GM18861 (cell line): ENCODE measurements around the gene CACNA2D3.

ENCODE experiments used
- ATAC-seq: cut with Tn5 transposase; IDR thresholded peaks from one replicate; pipeline ENCODE4 v1.9.1; 2021; ENCODE audit not compliant: unreplicated experiment

The CACNA2D3 gene

DNA sequence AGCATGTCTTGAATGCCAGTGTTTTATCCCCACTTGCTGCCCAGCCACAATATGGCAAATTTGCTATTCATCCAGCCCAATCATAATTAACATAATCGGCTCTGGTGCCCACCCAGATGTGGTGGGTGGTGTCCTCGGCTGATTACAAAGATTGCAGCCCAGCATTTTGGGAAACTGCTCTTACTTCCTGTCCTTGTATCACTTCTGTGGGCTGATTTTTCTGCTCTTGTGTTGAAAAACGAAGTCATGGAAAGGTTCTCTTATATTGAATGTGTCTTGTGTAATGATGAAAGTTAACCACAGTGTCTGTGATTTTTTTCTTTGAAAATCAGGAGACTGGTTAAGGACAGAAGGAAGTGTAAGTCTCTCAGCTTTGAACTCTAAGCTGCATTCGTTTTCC is 141.7 kb downstream of the CACNA2D3 start:
- no peak for ATAC-seq

DNA sequence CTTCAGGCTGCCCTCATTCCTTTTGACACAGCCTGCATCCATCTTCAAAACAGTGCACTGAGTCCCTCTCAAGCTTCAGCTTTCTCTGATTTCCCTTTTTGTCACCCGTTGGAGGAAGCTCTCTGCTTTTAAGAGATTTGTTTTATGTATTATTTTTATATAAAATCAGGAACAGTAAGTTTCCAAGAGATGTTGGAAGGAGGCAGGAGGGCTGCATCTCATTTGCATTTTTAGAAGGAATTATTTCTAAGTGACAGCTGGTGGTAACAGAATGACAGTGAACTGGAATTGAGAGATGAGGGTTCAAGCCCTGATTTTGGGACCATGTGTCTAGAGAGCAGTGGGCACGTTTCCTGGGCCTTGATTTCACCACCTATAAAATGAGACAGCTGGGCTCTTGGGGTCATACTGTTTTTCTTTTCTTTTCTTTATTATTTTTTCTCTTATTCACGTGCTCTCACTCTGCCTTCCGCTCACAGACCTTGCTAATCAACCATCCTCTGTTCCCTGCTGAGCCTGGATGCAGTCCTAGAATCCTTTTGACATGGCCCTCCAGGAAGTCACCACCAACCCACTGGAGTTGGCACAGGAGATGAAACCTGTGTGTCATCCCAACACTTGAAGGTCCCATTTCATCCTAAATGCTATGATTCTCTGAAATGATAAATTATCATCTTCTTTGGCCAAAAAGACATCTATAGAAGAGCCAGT is 148.6 kb downstream of the CACNA2D3 start:
- ATAC-seq: no peak

DNA sequence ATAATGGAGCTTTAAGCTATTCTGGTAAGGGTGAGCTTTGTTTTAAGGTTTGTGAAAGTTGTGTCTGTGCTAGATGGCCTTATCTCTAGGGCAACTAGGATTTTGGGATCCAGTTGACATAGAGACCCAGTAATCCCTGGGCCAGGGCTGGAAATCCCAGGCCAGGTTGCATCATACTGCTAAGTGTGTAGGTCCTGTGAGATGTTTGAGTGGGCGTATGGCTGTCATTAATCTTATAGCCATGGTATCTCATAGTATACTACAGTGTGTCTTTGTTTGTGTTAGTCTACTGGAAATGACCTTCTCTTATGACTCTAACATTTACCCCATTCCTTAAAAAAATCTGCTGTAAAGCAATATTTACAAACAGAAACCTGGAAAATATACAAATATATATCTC is 151.4 kb downstream of the CACNA2D3 start:
- no peak for ATAC-seq

DNA sequence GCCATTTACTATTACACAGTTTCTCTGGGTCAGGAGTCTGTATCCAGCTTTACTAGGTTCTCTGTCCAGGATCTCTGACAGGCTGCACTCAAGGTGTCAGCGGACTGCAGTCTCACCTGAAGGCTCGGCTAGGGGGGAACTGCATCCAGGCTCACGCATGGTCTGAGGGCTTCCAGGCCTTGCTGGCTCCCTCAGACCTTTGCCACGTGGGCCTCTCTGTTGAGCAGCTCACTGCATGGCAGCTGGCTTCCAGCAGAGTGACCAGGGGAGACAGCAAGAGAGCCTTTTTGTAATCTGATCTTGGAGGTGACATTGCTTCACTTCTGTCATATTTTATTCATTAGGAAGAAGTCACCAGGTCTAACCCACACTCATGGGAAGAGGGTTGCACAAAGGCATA is 152.3 kb downstream of the CACNA2D3 start:
- ATAC-seq: no peak

DNA sequence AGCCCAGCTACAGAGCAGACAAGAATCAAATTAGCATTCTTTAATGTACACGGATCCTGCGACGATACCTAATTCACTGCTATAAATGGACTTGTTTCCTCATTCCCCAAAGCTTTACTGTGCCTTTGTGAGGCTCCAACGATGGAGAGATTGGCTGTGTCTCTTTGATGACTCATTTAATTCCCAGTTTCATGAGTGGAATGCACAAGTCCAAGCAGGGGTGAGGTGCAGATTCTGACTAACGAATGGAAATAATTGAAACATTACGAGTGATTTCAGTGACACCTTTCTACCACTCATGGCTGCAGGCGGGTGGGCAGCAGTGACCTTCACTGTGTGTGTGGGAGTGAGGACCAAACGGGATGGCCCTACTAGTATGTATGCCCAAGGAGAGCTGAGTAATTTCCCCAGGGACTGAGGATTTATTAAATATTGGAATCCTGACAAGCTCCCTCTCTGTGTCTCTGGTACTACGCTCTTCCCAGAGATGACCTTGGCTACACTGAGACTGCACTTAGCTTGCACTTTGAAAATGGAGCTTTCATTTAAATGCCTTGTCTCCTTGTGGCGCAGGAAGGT is 156.7 kb downstream of the CACNA2D3 start:
- no peak for ATAC-seq

DNA sequence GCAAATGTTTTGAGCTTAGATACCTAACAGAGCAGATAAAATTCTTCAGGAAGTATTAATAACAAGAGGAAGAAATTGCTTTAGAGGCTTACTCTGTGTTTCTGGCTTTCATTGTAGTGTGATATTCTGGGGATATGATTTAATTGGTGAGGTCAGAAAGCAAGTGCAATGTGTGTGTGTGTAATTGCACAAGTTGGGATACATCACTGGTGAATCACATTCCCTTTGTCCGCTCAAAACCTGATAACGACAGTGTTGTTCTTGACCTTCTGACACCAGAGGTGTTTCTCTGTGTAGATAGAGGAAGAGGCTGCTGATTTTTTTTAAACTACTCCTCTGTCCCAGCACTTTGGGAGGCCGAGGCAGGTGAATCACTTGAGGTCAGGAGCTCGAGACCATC is 161.1 kb downstream of the CACNA2D3 start:
- no peak for ATAC-seq

DNA sequence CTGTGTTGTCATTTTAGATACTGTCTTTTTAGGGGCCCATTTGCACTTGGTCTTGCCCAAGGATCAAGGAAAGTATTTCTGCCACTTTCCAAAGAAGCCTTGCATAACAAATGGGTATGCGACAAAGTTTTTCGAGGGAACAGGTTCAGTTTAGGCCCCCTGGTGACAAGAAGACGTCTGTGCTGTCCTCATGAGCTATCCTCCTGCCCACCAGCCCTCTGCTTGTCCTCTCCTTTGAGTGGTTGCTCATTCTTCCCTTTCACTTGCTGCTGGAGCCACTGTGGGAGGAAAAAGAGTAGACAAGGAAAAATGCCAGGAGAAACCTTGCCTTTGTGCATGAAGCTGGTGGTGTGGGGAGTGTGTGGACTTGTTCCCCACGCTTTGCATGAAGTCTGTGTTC is 171.9 kb downstream of the CACNA2D3 start:
- no peak for ATAC-seq

DNA sequence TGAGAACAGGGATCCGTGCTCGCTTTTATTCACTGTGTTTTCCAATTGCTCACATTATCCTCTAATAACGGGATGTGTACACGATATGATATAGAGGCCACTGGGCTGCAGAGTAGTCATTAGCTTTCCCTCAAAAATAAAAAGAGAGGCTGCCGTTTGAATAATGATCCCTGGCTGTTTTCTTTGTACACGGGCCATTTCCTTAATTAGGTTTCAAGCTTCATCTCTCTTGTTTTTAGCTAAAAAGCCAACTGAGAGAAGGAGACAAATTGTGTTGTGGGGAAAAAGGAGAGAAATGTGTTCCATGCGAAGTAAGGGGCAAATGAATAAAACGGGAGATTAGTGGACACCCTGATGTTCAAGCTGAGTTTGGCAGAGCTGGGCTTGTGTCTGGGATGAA is 174.2 kb downstream of the CACNA2D3 start:
- ATAC-seq: no peak

DNA sequence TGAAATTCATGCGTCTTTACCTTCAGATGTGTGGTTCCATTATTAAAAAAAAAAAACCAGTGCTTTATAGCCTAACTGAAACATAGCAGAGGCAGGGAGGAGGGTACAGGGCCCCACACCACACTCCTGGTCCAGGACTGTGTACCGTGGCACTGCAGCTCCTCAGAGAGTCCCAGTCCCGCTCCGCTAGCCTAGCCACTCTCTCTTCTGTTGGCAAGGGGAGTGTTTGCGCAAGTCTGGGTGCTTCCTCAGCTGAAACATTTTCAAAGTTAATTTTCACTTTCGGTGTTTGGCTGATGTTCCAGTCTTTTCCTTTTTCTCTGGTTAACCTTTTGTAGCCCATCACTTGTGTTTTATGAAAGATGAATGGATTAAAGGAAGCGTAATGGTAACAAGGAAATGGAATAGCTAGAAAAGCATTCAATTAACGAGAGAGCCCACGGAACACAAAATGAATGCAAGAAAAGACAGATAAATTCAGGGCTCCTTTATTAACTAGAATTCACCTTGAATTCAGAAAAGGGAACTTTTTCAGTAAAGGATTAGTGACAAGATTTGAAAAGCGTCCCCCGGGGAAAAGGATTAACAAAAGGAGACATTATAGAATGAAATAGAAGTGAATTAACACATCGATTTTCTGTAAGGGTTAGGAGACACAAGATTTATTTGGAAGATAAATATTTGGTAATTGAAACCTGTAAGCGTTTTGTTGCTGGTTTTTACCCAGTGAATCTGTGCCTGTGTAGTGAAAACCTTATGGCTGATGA is 177.0 kb downstream of the CACNA2D3 start:
- no peak for ATAC-seq

DNA sequence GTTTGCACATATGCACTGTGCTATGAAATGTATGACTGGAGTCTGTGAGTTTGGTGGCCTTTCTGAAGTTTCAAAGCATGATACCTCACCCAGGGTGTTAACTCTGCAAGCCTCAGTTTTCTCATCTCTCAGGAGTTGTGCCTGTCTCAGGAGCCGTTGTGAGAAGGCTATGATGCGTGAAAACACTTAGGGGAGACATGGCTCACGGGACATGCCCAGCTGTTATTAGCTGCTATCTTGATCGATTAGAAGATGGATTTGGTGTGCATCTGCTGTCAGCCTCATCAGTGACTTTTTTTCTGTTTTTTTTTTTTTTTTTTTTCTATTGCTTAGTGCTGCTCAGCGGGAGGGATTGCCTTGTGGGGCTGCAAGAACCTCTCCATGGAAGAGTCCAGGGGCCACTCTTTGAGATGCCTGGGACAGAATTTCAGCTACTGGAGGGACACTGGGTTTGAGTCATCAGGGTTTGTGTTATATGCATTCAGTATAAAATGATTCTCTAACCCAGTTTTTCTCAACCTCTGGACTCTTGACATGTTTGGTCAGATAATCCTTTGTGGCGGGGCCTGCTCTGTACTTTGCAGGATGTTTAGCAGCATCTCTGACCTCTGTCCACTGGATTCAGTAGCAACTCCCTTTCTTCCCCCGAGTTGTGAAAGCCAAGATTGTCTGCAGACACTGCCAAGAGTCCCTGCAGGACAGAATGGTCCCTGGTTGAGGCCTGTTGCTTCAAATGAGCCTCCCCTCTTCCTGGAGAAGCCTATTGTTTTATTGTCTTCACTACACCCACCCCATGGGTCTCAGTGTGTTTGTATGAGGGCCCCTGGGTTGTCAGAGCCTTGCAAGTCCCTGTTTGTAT is 181.4 kb downstream of the CACNA2D3 start:
- ATAC-seq: no peak

DNA sequence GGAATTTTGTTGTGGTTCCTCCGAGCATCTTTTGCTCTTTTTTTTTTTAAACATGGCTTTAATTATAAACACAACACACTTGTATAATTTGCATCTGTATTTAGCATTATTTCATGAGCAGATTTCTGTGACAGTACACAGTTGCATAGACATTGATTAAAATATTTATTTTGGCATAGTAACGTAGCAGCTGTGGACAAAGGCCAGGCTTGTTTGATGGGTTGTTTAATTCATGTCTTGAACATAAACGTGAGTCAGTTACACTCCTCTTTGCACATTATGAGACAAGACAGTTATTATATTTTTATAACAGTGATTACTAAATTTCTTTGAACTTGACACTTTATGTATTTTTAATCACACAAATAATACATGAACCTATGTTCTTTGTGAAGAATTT is 182.5 kb downstream of the CACNA2D3 start:
- ATAC-seq: no peak

DNA sequence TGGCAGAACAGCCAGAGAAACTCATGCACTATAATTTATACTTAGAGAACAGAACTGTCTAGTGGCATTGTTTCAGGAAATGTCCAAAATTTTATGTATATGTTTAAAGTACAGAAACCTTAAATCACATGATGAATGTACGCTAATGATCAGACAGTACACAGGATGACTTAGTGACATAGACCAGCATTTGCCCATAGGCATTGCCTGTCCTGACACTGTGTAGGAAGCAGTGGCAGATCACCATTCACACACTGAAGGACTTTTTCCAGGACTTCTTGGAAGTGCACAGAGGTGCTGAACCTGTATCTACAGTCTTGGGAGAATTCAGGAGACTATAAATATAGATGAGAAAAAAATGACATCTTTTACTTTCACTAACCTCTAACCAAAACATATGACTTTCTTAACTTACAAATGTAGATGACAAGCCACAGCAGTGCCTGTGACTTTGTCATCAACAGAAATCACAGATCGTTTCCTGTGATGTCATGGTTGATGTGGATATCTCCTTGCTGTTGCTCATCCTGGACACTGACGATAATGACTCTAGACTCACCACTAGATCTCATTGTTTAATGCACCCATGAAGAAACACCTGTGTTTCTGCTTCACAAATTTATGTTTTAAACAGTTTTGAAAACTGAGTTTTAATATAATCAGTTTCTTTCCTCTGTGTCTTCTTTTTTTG is 183.2 kb downstream of the CACNA2D3 start:
- no peak for ATAC-seq

DNA sequence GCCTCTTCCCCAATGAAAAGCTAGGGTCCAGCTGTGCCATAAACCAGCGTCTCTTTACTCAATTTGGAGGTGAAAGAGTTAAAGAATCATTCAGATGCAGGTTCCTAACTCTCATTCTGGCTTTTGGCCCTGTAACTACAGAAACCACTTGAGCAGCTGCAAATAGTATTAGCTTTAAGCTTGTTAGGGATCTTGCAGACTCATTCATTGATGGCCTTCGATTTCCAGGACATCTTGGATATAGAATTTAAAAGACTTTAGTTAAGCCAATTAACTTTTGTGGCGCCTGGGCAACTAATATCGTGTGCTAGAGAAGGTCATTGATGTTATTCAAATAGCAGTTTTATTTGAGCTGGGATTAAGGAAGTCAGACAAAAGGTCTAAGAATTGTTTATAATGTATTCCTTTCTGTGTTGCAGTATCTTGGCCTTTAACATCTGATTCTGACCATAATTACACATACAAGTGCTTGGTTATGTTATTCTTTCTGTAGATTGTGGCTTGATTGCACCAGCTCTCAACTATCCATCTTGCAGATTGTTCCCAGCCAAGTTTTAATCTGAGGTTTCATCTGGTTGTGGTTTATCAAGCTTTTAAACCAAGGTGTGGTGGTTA is 185.3 kb downstream of the CACNA2D3 start:
- no peak for ATAC-seq

DNA sequence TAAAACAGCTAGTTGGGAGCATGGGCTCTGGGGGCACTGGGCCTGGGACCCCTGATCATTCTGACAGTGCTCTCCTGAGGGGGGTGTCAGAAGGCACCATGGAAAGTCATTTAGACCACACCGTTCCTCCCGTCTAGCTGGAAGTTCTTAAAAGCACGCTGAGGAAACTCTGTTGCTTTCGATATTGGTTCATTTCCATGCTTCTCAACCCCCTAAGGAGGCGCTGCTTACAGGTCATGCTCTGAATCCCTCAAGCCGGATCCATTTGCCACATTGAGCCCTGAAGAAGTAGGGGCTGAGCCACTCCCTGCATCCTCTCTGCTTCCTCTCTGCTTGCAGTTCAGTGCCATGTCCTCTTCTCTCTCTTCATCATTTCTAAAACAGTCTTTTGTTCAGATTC is 187.2 kb downstream of the CACNA2D3 start:
- no peak for ATAC-seq

DNA sequence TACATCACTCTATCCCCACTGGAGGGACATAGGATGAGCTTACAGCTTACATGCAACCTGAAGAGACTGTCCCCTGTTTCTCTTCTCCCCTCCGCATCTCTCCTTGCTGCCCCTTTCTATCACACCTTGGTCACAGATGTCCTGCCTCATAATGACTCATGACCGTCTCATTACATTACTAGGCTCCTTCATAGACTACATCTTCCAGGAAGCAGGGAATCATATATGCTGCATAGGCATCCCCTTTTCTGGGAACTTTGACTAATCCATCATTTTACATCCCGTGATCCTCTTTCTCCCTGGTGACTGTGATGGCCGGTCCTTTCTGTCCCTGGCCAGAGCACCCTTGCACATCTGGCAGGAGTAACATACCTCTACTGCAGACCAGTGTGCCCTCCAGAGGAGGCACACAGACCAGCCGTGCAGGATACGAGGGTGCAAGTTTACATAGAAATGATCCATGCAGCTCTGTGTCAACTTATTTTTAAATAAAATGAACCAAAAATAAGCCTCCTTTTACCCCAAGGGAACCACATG is 188.9 kb downstream of the CACNA2D3 start:
- no peak for ATAC-seq

DNA sequence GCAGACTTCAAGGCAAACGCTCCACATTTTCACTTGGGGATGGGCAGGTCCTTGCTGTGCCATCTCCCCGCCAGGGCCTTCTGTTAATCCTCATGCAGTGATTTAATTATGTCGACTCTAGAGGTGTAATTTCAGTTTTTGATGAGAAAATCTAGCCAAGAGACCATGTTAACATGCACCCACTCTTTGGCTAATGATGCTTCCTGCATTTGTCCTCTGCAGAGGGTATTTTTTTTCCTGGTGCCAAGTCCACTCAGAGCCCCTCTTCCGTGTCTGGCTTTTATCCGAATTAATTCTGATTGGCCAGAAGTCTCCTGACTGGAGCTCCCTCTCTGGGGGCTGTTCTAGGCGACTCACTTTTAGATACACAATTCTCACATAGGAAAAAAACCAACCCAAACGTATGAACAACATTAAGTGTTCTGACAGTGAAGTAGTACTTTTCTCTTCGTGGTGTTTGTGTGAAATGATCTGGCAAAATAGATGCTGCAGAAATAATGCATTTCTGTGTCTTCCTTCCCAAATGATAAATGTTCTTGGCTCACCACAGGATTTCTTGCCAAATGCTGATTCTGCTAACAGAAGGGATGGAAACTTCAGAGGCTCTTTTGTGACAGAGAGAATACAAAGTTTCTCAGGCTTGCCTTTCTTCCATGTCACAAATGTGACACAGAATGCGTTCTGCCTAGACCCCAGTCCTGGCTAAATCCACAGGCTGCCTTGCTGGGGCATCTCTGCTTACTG is 190.0 kb downstream of the CACNA2D3 start:
- no peak for ATAC-seq

DNA sequence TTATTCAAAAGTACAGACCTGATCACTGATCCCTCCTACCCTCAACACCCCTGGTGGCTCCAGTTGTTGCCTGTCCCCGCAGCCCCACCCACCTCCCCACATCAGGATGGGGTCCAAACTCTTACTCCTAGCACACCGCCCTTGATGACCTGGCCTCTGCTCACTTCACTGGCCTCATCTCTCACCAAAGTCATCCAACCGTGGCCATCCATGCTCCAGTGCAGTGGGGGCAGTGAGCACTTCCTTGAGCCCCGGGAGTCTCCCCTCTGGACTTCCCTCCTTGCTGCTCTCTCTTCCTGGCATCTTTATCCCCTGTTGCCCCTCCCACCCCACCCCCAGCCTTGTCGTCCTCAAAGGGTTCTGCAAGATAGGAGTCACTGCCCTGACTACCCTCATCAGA is 191.1 kb downstream of the CACNA2D3 start:
- no peak for ATAC-seq

DNA sequence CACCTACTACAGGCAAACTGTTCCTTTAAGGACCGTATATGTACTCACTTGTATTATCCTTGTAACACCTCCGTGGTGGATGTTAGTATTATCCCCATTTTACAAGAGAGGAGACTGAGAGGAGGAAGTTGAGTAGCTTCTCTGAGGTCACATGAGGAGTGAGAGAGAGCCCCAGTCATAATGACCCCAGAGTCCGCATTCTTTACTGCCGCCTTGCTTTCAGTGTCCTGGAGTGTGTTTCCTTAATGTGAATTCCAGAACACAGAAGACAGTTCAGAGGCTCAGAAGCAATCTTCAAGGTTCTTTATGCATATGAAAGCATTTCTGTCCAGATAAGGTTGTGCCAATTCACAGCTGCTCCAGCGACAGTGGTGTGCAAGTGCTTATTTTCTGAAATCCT is 199.2 kb downstream of the CACNA2D3 start:
- ATAC-seq: no peak

DNA sequence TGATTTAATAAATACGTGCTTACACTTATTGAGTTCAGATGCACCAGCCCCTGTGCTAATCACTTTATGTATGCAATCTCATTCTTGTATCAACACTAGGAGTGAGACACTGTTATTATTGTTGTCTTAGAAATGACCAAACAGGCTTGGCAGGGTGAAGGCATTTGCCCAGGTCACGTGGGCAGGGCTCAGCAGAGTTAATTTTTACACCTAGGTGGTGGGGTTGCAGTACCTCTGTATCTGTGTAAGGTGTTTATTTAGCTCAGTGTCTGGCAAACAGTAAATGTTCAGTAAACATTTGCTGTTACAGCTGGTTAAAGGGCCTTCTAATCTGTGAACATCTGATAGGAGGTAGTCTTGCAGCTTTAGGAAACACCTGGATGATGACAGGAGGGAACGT is 200.0 kb downstream of the CACNA2D3 start:
- no peak for ATAC-seq
